Inferior parietal cortex (tissue), 1 donor: ENCODE results near the gene SOBP.

Experiments used
- DNase-seq: peaks from one replicate; pipeline ENCODE4 v3.0.0-alpha.2; 2016; ENCODE audit errors: extremely low spot score

The SOBP gene

GRCh38 chr6:107637316-107638315 is 147.7 kb downstream of the SOBP start:
- no peak for DNase-seq

GRCh38 chr6:107638493-107638892 is 148.6 kb downstream of the SOBP start:
- DNase-seq = no peak

DNA sequence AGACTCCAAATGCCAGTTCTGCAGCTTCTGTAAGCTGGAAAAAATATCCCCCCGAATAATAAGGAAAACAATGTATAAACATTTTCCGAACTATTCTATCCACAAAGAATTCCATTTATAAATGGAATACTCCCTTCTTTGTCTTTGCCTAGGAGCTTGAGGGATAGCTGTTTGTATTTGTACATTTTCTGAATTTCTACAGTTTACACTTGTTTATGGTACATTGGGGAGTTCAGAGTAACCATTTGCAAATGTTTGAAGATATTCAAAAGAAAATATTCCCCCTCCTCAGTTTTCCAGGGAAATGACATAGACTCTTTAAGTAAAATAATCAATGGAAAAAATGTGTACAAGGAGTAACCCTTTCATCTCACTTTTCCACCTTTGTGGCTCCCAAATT is 149.6 kb downstream of the SOBP start:
- DNase-seq = no peak

DNA sequence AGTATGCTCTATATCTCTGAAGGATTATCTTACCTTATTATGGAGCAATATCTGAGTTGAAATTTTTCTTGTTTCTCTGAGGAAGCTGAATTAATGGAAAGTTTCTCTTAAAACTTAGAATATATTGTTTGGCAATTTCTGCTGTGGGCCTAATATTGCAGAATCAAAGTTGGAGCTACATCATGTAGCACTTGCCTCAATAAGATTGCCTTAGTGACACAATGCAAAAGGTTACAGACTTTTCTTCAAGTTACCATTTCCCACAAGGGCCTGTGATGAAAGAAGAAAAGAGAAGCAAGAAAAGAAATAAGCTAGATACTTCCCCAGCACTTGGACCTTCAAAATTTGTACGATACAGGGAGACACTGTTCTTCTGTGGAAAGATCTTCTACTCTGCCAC is 151.2 kb downstream of the SOBP start:
- DNase-seq = no peak

GRCh38 chr6:107641500-107641941 is 151.6 kb downstream of the SOBP start:
- DNase-seq = no peak

DNA sequence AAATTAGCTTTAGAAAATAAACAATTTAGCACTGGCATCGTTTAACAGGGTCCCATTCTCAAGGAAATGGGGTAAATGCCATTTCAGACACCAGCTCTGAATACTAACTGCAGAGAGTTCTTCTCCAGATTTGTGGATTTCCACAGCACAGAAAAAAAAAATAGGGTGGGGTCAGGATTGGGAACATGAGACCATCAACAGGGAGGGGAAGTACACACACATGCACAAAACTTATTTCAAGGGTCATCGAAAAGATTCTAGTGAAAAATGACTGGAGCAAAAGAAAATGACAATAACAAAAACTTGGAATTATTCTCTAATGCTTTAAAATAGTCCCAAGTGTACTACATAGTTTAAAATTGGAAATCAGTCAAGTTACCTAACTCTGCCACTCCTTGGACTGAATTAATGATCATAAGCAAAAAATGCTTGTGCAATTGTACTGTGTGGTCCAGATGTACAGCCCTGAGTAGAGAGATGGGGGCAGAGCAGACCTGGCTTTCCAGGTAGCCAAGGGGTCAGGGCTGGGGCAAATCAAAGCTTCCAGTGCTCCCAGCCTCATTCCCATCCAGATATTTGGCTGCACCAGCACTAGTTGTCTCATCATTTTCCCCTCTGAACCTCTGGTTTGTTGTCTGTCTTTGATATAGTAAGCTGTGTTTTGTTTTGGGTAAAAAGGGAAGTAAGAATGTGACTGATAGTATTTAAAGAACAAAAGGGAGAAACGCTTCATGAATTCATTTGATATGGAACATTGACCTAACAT is 152.4 kb downstream of the SOBP start:
- DNase-seq = no peak

- DNase-seq = no peak
Measured at GRCh38 chr6:107642861-107643328, 153.0 kb downstream of the SOBP start.

GRCh38 chr6:107644513-107644912 is 154.6 kb downstream of the SOBP start:
- no peak for DNase-seq

GRCh38 chr6:107645740-107646139 is 155.8 kb downstream of the SOBP start:
- DNase-seq = no peak

DNA sequence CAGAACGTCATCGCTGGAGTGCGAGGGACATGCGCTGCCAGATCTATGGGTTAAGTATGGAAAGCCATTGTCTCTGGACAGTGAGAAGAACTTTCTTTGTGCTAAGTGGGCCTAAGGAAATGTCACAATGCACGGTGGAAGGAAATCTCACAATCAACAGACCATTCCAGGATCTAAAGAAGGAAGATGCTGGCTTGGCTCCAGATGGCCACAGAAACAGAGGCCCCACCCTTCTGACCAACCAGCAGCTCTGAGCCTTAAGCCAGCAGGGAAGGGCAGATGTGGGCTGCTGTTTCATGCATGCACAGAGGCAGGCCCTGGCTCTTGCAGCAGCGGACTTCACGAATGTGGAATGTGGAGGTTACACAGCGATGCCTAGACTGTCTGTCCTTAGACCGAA is 156.3 kb downstream of the SOBP start:
- DNase-seq = no peak

DNA sequence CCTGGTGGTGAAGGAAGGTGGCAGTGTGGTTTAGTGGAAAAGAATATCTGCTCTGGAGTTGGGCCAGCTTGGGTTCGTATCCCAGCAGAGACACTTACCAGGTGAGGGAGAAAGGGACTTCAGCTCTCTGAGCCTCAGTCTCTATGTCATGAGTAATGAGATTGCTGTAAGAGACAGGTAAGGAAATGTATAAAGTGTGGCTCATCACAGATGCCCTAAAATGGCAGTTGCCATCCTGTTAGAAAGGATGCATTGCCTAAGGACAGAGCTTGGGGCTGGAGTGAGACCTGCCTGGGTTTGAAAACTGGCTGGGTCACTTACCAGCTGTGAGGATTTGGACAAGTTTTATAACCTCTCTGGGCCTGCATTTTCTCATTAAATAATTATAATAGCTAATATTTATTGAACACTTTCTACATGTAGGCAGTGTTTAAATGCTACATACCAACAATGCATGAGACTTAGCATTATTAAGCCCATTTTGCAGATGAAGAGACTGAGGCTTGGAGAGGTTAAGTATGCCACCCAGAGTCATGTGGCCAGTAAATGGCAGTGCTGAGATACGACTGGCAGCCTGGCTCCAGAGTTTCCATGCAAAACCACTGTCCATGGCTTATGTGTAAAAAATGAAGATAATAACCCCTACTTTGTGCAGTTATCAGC is 157.0 kb downstream of the SOBP start:
- no peak for DNase-seq

GRCh38 chr6:107647439-107647948 is 157.6 kb downstream of the SOBP start:
- no peak for DNase-seq

DNA sequence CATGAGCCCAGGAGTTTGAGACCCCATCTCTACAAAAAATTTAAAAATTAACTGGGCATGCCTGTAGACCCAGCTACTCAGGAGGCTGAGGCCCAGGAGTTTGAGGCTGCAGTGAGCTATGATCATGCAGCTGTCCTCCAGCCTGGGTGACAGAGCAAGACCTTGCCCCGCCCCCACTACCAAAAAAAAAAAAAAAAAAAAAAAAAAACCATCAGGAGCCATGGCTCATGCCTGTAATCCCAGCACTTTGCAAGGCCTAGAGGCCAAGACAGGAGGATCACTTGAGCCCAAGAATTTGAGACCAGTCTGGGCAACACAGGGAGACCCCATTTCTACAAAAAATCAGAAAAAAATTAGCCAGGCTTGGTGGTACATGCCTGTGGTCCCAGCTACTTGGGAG is 159.1 kb downstream of the SOBP start:
- DNase-seq = no peak

- DNase-seq = no peak
Measured at GRCh38 chr6:107652526-107653182, 162.7 kb downstream of the SOBP start.

DNA sequence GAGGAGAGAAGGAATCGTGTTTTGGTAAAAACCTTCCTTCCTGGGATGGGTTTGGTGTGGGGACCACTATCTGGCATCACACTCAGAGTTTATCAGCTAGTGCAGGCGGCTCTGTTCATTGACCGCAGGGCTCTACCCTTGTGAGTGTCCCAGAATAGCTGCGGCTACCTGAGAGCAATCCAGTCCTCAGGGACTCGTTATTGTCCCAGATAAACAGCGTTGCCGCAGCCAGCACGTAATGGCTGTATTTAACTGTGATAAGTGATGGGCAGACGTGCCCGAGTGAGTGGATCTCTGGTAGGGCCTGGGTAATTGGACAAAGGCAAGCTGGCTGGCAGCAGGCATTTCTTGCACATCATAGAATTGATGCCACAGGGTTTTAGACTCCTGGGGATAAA is 163.3 kb downstream of the SOBP start:
- DNase-seq = no peak

GRCh38 chr6:107653861-107654394 is 164.0 kb downstream of the SOBP start:
- DNase-seq = no peak

GRCh38 chr6:107654764-107655163 is 164.8 kb downstream of the SOBP start:
- no peak for DNase-seq

- no peak for DNase-seq
Measured at GRCh38 chr6:107655245-107655644, 165.3 kb downstream of the SOBP start.

GRCh38 chr6:107655864-107656263 is 165.9 kb downstream of the SOBP start:
- no peak for DNase-seq

DNA sequence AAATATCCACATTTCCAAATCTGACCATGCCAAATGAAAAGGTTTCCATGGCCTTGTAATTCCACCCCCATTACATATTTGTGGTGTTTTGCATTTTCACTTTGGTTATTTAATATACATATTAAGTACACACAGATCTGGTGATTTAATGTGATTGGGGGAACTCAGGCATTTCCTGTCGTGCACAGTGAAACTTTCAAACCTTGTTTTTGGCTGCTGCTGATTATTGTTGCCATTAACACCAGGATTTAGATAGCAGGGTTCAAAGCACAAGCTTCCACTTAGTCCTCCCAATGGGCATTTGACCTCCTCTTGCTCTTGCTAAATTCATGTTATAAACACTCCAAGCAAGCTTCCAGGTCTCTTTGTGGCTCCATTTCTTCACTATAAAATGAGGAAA is 166.5 kb downstream of the SOBP start:
- no peak for DNase-seq

GRCh38 chr6:107656883-107657282 is 167.0 kb downstream of the SOBP start:
- no peak for DNase-seq
